ENCODE measurements around the gene NMRK1.

Gene NMRK1

DNA sequence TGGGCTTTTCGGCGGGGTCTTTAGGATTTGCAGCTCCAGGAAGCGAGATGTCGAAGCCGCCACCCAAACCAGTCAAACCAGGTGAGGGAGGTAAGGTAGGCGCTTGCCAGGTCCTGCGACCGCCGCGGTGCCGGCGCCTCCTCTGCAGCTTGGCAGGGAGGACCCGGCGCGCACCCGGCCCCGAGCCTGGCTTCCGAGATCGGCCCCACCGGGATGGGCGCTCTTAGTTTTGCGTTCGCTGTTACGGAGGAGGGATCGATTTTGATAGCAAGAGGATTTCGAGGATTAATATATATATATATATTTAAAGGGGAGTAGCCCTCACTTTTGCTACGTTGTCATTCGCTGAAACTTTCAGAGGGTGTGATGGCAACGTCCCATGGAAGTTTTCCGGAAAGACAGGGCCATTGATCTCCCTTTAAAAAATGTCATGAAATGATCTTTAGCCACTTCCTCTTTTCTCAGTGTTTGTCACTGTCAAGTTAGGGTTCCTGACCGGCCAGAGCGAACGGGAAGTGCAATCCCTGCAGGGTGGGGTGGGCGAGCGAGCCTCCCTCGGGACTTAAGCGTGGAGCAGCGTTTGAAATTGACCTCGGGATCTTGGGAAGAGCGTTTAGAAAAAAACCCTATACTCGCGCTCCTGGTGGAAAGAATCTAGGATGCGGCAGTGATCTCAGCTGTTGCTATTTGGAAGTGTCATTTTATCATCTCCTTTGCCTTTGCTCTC lies 854 bp upstream of the NMRK1 start:
- DNase-seq (ENCODE audit: extremely low read depth, low read depth), result no peak
- TF ChIP-seq, protein P1, sequence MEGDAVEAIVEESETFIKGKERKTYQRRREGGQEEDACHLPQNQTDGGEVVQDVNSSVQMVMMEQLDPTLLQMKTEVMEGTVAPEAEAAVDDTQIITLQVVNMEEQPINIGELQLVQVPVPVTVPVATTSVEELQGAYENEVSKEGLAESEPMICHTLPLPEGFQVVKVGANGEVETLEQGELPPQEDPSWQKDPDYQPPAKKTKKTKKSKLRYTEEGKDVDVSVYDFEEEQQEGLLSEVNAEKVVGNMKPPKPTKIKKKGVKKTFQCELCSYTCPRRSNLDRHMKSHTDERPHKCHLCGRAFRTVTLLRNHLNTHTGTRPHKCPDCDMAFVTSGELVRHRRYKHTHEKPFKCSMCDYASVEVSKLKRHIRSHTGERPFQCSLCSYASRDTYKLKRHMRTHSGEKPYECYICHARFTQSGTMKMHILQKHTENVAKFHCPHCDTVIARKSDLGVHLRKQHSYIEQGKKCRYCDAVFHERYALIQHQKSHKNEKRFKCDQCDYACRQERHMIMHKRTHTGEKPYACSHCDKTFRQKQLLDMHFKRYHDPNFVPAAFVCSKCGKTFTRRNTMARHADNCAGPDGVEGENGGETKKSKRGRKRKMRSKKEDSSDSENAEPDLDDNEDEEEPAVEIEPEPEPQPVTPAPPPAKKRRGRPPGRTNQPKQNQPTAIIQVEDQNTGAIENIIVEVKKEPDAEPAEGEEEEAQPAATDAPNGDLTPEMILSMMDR (IDR thresholded peaks at IDR 0.05; ENCODE audit: low read depth, low read length), result peak; percentile 44

DNA sequence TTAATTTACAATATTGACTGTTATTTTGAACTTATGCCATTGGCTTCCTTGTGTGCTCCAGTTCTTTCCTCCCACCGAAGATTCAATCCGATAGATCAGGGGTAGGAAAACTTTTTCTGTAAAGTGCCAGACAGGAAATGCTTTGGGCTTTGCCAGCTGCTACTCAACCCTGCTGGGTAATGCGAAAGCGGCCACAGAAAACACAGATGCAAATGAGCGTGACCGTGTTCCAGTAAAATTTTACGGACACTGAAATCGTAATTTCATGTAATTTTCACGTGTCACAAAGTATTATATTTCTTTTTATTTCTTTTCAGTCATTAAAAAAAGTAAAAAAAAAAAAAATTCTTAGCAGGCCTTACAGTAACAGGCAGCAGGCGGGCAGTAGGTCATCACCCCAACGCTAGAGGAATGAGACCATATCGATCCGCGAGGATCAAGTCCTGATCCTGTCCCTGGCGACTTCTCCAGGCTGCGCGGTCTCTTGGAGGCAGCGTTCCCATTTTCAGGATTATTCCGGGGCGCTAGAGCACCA lies 599 bp downstream of the NMRK1 start:
- TF ChIP-seq, protein P1 (IDR thresholded peaks at IDR 0.05; ENCODE audit: low read depth, low read length), result 0 out of 2 replicates have a peak, but pooled peaks have one; percentile 1
- DNase-seq (ENCODE audit: extremely low read depth, low read depth), result peak; percentile 32

DNA sequence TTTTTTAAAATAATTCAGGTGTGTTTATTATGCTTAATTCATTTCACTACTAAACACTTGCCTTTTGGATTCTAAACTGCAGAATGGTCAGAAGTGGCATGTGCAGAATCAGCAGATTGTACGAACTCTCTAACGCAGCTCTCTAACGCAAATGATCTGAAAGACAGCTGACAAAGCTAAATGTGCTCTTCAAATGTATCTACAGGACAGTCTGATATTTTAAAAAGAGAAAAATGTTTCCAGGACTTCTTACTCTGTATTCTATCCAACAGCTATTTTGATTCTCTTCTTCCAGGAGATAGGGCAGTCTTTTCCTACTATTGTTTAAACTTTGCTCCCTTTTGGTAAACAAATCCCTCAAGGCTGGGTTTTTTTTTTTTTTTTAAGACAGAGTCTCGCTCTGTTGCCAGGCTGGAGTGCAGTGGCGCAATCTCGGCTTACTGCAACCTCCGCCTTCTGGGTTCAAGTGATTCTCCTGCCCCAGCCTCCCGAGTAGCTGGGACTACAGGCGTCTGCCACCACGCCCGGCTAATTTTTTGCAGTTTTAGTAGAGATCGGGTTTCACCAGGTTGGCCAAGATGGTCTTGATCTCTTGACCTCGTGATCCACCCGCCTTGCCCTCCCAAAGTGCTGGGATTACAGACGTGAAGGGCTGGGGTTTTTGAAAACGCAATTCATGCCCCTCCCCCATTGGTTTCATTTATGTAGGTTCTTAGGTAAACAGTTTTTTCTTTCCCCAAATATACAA lies 1.2 kb downstream of the NMRK1 start:
- TF ChIP-seq, protein P1 (IDR thresholded peaks at IDR 0.05; ENCODE audit: low read depth, low read length), result no peak
- DNase-seq (ENCODE audit: extremely low read depth, low read depth), result no peak

DNA sequence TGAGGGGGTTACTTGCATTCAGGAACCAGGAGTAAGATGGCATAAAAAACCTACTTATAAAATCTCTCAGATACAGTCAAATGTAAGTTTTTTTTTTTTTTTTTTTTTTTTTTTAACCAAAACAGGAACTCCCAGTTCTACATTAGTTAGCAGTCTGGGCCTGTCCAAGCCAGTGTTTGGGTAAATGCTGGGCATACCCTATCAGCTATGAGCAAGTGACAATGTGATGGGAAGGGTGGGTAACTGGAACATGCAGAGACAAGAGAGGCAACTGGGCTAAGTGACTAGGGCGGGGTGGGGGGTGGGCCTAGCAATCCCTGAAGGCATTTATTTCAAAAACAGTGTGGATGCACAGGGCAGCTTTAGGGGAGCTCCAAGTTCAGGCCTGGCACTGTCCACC lies 2.3 kb downstream of the NMRK1 start:
- DNase-seq (ENCODE audit: extremely low read depth, low read depth), result no peak
- TF ChIP-seq, protein P1 (IDR thresholded peaks at IDR 0.05; ENCODE audit: low read depth, low read length), result no peak

DNA sequence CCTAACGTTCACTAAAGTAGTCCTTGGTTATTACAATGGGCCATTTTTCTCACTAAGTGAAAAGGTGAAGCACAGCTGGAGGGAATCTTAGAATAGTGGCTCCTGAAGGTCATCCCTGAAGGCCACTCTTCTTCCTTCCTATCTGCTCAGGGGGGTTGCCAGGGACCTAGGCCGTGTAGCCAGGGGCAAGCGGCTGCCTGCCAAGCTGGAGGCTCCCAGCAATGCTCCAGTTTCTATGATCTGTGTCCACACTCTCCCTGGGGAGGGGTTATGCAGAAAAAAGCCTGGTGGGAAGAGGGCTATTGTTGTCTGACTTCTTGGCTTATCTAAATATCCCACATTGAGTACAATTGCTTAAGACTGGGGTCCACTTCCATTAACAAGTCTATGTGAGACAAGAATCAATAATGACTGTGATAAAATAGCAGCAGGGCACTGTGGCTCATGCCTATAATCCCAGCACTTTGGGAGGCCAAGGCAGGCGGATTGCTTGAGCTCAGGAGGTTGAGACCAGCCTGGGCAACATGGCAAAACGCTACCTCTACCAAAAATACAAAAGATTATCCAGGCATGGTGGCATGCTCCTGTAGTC lies 3.8 kb downstream of the NMRK1 start:
- DNase-seq (ENCODE audit: extremely low read depth, low read depth), result no peak
- TF ChIP-seq, protein P1 (IDR thresholded peaks at IDR 0.05; ENCODE audit: low read depth, low read length), result no peak

DNA sequence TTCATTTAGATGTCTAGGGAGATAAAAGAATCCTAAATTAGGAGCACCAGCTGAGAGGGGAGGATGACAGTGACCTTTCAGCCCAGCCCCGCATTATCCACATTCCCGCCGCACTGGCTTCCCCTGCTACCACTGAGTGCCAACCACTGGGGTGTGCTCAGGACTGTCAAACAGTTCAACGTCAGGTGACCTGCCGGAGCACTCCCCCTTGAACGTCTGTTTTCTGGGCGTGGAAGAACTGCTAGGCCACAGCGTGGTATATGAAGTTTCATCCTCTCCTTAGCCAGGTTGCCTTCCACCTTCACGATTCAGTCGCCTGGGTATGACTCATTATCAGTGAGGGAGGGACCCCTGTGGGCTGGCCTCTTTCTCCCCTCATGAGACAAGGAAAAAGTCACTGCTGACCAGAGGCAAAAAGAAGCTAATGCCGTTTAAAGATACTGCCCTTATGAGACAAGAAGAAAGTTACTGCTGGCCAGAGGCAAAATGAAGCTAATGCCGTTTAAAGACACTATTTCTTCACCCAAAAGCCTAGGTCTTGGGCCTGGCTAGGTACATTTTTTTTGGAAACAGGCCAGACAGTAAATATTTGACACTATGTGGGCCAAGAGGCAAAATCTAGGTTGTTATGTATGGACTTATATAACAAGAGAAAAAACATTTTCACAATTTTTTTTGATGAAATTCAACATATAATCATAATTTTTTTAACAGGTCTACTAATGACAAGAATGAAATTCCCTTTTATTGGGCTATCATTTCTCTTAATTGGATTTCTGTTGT lies 4.6 kb downstream of the NMRK1 start:
- no peak for DNase-seq (ENCODE audit: extremely low read depth, low read depth)
- TF ChIP-seq, protein P1 (IDR thresholded peaks at IDR 0.05; ENCODE audit: low read depth, low read length), result no peak

Measured in AG09319 (cell line).